ENCODE data around the gene PPP2R2C. TPM values are rescaled to one million over a fixed set of nuclear protein-coding genes. Genes with fewer than 3 reads are reported as not detected.

PPP2R2C gene
- total and polyA plus RNA-seq, 10 of the 15 experiments (the other 5 are each of a cell fraction or from before 2014, with no cell fraction given) = 0.13 to 0.15 TPM; not detected in 8

GRCh38 chr4:6360385-6360784 lies 112.0 kb downstream of the PPP2R2C start:
- DNase-seq (ENCODE audit: low read depth, low spot score) (no peak), FAIRE-seq (no peak), ATAC-seq (no peak)
- H3K4me3 ChIP-seq = no peak overlapping the region
- no peak overlapping the region for H3K4me2 ChIP-seq (ENCODE audit: control insufficient read depth, insufficient read depth)
- H3K4me1 ChIP-seq (ENCODE audit: control insufficient read depth, insufficient read depth, low read length) = no peaks in the 10 kb centered on the region
- no peak overlapping the region for H2AFZ ChIP-seq (ENCODE audit: control insufficient read depth, low read depth, low read length)
- no peaks in the 10 kb centered on the region for H3K79me2 ChIP-seq (ENCODE audit: control insufficient read depth, insufficient read depth, low read length)
- in situ Hi-C loops (cut with MboI) = no loop called here
- BruUV-seq (replicated peaks) = no TSS peak
- ChIA-PET SMC1A (ENCODE audit: uncharacterized antibody, unreplicated experiment) (no interaction called here), RAD21 (ENCODE audit: unreplicated experiment) (no interaction called here), POLR2A (no interaction called here), CTCF (interaction anchor here (0.7 to 2.2 kb wide), 2 partner anchors 29 to 186 kb away, joined by 4 to 8 read pairs; no protein-coding TSS in a partner anchor)
- WGBS (ENCODE audit: insufficient coverage, insufficient replicate concordance, low lambda C conversion rate, missing lambda C conversion rate) = 13% methylated on average over 10 of the region's 10 CpGs
- H3K9me3 ChIP-seq (replicated peaks; ENCODE audit: control insufficient read depth, insufficient read depth, low read length) = no peaks in the 10 kb centered on the region
- no peaks in the 10 kb centered on the region for H3K36me3 ChIP-seq (ENCODE audit: control insufficient read depth in 2 of 2, insufficient read depth in 2 of 2, low read length in 1 of 2)
- no peak overlapping the region for H3K9ac ChIP-seq (ENCODE audit: control insufficient read depth, insufficient read depth, low read length)
- H3K27ac ChIP-seq (ENCODE audit: control insufficient read depth, insufficient read depth) = no peak overlapping the region
- TF ChIP-seq USF1 (IDR thresholded peaks at IDR 0.05; ENCODE audit: borderline replicate concordance, extremely low read length, insufficient read depth, low read depth, low read length) (no peak), ZNF274 (IDR thresholded peaks at IDR 0.05; ENCODE audit: insufficient read depth, insufficient read length) (no peak), NBN (IDR thresholded peaks at IDR 0.05) (no peak), KLF5 (IDR thresholded peaks at IDR 0.05; ENCODE audit: partially characterized antibody) (no peak), BHLHE40 (IDR thresholded peaks at IDR 0.05; ENCODE audit: borderline replicate concordance in 1 of 2, low read depth in 2 of 2, low read length in 1 of 2) (no peak), CUX1 (IDR thresholded peaks at IDR 0.05; ENCODE audit: insufficient replicate concordance, low read depth, low read length) (no peak), CREM (IDR thresholded peaks at IDR 0.05; ENCODE audit: low read depth) (no peak), KAT2A (conservative IDR thresholded peaks at IDR 0.05; ENCODE audit: control insufficient read depth, low read depth, low read length) (no peak), IRF5 (IDR thresholded peaks at IDR 0.05; ENCODE audit: borderline replicate concordance) (no peak), TARDBP (IDR thresholded peaks at IDR 0.05; ENCODE audit: borderline replicate concordance) (no peak), ESRRA (IDR thresholded peaks at IDR 0.05; ENCODE audit: low read length) (no peak), PML (IDR thresholded peaks at IDR 0.05; ENCODE audit: low read length) (no peak)
- intact Hi-C loops (cut with micrococcal nuclease; ENCODE audit: unreplicated experiment) = no loop called here
- no peaks in the 10 kb centered on the region for H4K20me1 ChIP-seq (ENCODE audit: control insufficient read depth, insufficient read depth)
- no peaks in the 10 kb centered on the region; a peak in 1 of 4 replicates for H3K27me3 ChIP-seq (replicated peaks in 1 of 2; ENCODE audit: control insufficient read depth in 2 of 2, insufficient read depth in 2 of 2, low read length in 1 of 2)

Measured in GM12878 (cell line).